T47D (cell line): Measurements from ENCODE around the gene PEPD.
A peak's percentile ranks its signal among the peaks of the same experiment; 100 is the strongest.

Source experiments
- DNase-seq, 2 experiments: peaks; one replicate each; pipeline versions ENCODE4 v3.0.0 to v3.0.0-alpha.2; 2011 to 2012; ENCODE audit warnings: low read depth in 1 of 2, low spot score in 1 of 2
- JUND ChIP-seq: IDR thresholded peaks from 2 replicates; pipeline ENCODE4 v1.6.1; 2012; ENCODE audit warnings: low read depth
- in situ Hi-C: cut with HindIII; loops from 2 replicates; pipeline ENCODE4 v1.10.0; 2016; ENCODE audit warnings: low sequenced_read_pairs, low pct_unique_long_range_greater_than_20kb

Gene PEPD

GRCh38 chr19:33427801-33428626, 93.6 kb downstream of the PEPD start:
- no peak for TF ChIP-seq JUND
- in situ Hi-C loops, result no loop called here
- DNase-seq, result no peak

- in situ Hi-C loops, result no loop called here
- DNase-seq, result no peak
- no peak for TF ChIP-seq JUND
These were observed 94.8 kb downstream of the PEPD start for GRCh38 chr19:33426621-33427361.

DNA sequence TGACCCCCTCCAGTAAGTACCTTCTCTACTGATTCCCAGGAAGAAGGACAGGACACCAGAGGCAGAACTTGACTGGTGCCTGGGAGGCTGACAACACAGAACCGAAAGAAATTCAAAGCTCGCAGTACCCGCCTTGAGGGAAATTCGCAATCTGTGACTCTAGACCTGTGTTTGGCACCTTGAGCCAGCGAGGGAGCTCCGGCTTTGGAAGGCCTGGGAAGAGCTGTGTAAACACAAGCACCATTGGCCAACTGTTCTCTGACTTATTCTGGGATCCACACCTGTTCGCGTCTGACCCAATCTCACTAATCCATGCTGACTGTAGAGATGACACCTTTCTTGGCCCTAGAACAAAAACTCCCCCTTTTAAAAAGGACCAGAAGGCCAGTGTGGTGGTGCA, 97.4 kb downstream of the PEPD start:
- in situ Hi-C loops, result no loop called here
- TF ChIP-seq JUND, result no peak
- no peak for DNase-seq

- in situ Hi-C loops, result no loop called here
- DNase-seq, result no peak
These were observed 99.0 kb downstream of the PEPD start for GRCh38 chr19:33422369-33423180.

DNA sequence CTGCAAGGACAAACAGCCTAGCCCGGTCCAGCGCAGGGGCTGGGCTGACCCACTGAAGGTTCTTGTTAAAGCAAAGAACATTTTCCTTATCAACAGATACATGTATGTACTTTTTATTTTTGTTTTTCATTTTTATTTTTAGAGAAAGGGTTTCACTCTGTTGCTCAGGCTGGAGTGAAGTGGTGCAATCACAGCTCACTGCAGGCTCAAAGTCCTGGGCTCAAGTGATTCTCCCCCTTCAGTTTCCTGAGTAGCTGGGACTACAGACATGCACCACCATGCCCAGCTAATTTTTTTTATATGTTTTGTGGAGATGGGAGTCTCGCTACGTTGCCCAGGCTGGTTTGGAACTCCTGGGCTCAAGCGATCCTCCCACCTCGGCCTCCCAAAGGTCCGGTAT, 100.2 kb downstream of the PEPD start:
- in situ Hi-C loops, result no loop called here
- no peak for TF ChIP-seq JUND
- DNase-seq, result no peak

More at GRCh38 chr19:33422369-33423180, 99.0 kb downstream of the PEPD start:
- TF ChIP-seq JUND, result no peak

- in situ Hi-C loops, result no loop called here
These were observed 100.8 kb downstream of the PEPD start for GRCh38 chr19:33420821-33421220.

DNA sequence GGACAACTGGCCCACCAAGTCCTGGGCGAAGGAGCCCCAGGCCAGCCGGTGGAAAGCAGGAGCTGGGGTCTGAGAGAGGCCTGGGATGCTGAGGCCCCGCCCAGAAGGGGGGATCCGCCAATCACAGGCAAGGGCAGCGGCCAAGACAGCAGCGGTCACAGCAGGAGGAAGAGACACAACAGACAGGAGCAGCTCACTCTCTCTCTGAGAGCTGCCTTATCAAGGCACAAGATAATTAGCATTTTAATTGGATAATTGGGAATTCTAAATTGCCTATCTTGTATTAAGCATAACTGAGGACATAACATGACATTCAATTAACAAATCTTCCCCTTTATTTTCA, 101.8 kb downstream of the PEPD start:
- in situ Hi-C loops, result no loop called here
- no peak for DNase-seq
- TF ChIP-seq JUND, result no peak

More at GRCh38 chr19:33420821-33421220, 100.8 kb downstream of the PEPD start:
- TF ChIP-seq JUND, result no peak
- no peak for DNase-seq

DNA sequence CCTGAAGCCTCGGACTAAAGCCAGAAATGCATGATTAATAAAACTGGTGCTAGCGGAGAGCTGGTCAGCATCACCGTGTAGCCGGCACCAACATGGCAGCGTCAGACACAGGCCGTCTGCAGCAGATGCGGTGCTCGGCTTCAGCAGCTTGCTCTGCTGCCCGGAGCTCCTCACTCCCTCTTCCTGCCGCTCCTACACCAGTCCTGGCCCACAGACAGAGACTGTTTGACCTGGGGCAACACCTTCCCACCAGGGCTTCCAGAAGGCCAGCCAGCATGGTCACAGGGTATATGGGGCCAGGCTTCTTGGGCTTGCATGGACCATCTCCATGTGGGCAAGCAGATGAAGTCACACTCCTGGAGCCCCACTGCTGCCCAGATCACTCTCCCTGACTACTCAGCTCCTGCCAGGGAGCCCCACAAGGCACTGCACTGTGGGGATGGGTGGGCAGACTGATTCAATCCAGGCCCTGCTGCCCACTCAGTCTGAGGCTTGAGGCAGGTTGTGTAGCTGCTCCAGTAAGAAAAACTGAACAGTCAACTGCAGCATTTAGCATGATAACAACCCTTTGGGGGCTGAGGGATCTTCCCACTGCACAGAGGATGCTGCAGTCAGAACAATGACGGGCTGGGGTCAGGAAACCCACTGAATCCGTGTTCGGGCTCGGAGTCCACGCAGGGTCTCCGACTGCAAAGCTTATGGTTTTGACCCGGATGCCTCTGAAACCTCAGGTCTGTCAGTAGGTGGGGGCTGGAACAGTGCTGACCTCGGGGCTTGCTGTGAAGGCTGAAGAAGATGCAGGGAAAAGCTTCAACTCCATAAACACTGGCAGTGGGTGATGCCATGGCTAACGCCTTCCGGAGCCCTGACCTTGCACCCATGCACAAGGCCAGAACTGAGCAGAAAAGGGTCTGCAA, 102.5 kb downstream of the PEPD start:
- TF ChIP-seq JUND, result no peak
- no peak for DNase-seq
- in situ Hi-C loops, result no loop called here

DNA sequence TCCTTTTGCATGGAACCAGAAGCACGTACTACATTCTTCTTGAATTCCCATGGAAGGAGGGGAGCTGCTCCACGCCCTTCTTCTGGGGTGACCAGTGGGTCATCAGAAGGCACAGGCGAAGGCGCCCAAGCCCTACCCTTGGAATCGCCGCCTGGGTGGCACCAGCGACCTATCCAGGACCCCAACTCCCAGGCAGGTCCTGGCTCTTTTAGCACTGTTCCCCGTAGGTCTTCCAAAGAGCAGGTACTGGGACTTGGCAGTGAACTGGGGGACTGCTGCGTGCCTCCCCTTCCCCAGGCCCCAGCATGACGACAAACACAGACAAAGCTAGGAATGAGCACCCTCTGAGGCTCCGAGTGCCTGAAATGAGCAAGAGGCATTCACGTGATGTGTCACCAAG, 103.1 kb downstream of the PEPD start:
- in situ Hi-C loops, result no loop called here
- TF ChIP-seq JUND, result no peak
- no peak for DNase-seq

DNA sequence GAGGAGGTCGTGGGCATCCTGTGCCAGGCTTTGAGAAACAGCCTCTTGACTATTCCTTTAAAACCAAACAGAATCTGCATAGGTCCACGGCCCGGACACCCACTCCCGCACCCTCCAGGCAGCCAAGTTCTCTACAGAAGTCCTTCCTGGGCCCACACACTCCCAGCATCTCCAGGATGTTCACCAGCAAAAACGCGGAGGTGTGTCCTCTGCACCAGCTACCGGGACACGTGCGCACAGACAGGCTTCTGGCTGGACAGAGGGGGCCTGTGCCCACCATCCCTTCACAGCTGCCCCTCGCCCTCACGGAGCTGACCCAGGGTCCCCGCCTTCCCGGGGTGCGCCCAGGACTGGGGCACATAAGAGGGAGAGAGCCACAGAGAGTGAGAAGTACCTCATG, 103.8 kb downstream of the PEPD start:
- TF ChIP-seq JUND, result no peak
- no peak for DNase-seq
- in situ Hi-C loops, result no loop called here

DNA sequence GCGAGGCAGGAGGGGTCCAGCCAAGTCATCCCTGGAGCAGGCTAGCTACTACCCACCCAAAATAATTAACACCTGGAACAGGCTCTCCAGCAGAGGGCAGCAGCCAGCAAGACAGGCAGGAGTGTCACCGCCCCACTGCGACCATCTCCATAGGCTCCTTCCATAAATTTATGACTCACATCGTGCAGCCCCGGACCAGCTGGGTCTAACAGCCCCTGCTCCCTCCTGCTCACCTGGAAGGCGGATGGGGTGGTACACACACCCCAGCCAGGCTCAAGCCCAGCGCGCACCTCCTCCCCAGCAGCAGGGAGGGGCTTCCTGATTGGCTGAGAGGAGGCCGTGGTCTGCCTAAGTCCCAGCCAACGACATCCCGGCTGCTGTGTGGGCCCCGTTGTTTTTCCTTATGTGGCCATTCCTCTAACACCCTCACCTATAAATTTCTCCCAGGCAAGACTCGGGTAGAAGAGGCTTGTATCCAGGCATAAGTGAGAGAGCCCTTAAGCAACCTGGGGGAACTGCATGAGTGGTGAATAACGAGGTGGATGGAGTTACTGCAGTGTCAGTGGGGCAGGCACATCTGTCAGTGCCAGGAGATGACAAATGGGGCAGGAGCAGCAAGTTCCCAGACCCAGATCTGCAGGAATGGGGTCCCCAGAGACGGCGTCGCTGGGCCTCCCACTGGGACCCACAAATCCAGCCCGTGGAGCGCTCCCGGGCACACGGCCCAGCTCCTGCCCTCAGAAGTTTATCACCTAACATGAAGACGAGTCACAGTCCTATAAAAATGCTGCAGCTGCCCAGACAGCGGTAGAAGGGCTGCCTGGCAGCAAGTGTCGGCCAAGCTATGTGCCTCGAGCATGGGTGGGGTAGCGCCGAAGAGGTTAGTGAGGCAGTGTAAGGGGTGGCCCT, 105.0 kb downstream of the PEPD start:
- peak; percentile 65 to 80 for DNase-seq
- TF ChIP-seq JUND, result no peak
- in situ Hi-C loops, result no loop called here
